Measurements from ENCODE around the gene LGI4. TPM values are rescaled to one million over a fixed set of nuclear protein-coding genes. Genes with fewer than 3 reads are reported as not detected.

The LGI4 gene
- 6.7 TPM for total RNA-seq
- long read RNA-seq, transcript LGI4-201 (9 exons, 2,814 nt), result major isoform, 11 of 17 reads
- long read RNA-seq, partial matches to known transcripts, result 2 of 17 reads
- long read RNA-seq, other reads (novel, unspliced or antisense), result 2 of 17 reads

- H3K36me3 ChIP-seq, result no peaks in the 10 kb centered on the region
- no peak for TF ChIP-seq CTCF (IDR thresholded peaks at IDR 0.05)
- intact Hi-C loops (cut with DNase I), result no loop called here
- no peaks in the 10 kb centered on the region for H3K27me3 ChIP-seq
- no peaks in the 10 kb centered on the region for H3K9me3 ChIP-seq
- no peaks in the 10 kb centered on the region for H3K4me1 ChIP-seq
- peak within 1 kb of the TSS; percentile 25 for H3K4me3 ChIP-seq
- peak within 1 kb of the TSS; percentile 48 for H3K27ac ChIP-seq
- ATAC-seq (no peak), DNase-seq (no peak)
These were observed at the start of gene LGI4 for GRCh38 chr19:35134601-35135242. Gene LGI4 (minus strand): TSS chr19:35135059. CDS start chr19:35134680, 379 bp downstream.

GRCh38 chr19:35184267-35184666 lies 49.4 kb upstream of the LGI4 start:
- no peak for ATAC-seq
- DNase-seq, result no peak
- Histone ChIP-seq H3K27me3 (no peaks in the 10 kb centered on the region), H3K27ac (no peak overlapping the region), H3K4me1 (no peaks in the 10 kb centered on the region), H3K4me3 (no peak overlapping the region), H3K9me3 (no peaks in the 10 kb centered on the region), H3K36me3 (no peaks in the 10 kb centered on the region)
- TF ChIP-seq CTCF (IDR thresholded peaks at IDR 0.05), result no peak
- intact Hi-C loops (cut with DNase I), result no loop called here

- no peaks in the 10 kb centered on the region for H3K27me3 ChIP-seq
- H3K36me3 ChIP-seq, result no peaks in the 10 kb centered on the region
- ATAC-seq, result no peak
- H3K9me3 ChIP-seq, result no peaks in the 10 kb centered on the region
- no peak overlapping the region for H3K27ac ChIP-seq
- no peak overlapping the region for H3K4me3 ChIP-seq
- DNase-seq, result no peak
- TF ChIP-seq CTCF (IDR thresholded peaks at IDR 0.05), result no peak
- intact Hi-C loops (cut with DNase I), result no loop called here
- no peaks in the 10 kb centered on the region for H3K4me1 ChIP-seq
These were observed 46.5 kb upstream of the LGI4 start for GRCh38 chr19:35181387-35181786.

- H3K27ac ChIP-seq, result no peak overlapping the region
- no peaks in the 10 kb centered on the region for H3K9me3 ChIP-seq
- no peaks in the 10 kb centered on the region for H3K27me3 ChIP-seq
- no peak for TF ChIP-seq CTCF (IDR thresholded peaks at IDR 0.05)
- H3K4me3 ChIP-seq, result no peak overlapping the region
- no peaks in the 10 kb centered on the region for H3K4me1 ChIP-seq
- no peak for ATAC-seq
- DNase-seq, result no peak
- H3K36me3 ChIP-seq, result no peaks in the 10 kb centered on the region
- intact Hi-C loops (cut with DNase I), result no loop called here
These were observed 45.0 kb upstream of the LGI4 start for GRCh38 chr19:35179830-35180229.

- no peak overlapping the region for H3K4me3 ChIP-seq
- ATAC-seq, result peak; percentile 17
- intact Hi-C loops (cut with DNase I), result no loop called here
- TF ChIP-seq CTCF (IDR thresholded peaks at IDR 0.05), result no peak
- no peak overlapping the region for H3K27ac ChIP-seq
- no peaks in the 10 kb centered on the region for H3K27me3 ChIP-seq
- no peaks in the 10 kb centered on the region for H3K36me3 ChIP-seq
- no peaks in the 10 kb centered on the region for H3K9me3 ChIP-seq
- H3K4me1 ChIP-seq, result no peaks in the 10 kb centered on the region
- peak; percentile 15 for DNase-seq
These were observed 43.8 kb upstream of the LGI4 start for GRCh38 chr19:35178701-35179100.

Measured in upper lobe of right lung (tissue), 1 donor.